ENCODE data around the gene NSDHL.

DNA sequence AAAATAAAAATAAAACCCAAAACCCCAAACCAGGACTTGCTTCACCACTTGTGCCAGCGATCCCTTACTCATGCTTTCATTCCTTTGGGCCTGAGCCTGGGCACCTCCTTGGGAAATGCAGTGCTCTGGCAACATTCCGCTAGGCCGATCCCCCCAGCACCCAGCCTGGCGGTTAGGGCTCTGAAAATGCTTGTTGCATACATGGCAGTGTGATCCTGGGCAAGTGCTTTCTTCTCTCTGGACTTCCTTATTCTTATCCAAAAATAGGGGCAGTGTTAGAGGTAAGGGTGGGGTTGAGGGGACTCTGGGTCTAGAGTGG is 71.6 kb downstream of the NSDHL start:
- TF ChIP-seq POLR2A (IDR thresholded peaks at IDR 0.05; ENCODE audit: low read depth, low read length) (no peak), TAF1 (IDR thresholded peaks at IDR 0.05; ENCODE audit: low read depth, low read length) (no peak)
